IgD-negative memory B cell (primary cell): ENCODE measurements around the gene NBPF1. TPM values are rescaled to one million over a fixed set of nuclear protein-coding genes. Genes with fewer than 3 reads are reported as not detected.

Source experiments
- polyA plus RNA-seq: library from polyadenylated mRNA; unstranded; fragments of 300-500 nt; fragmentation: Illumina TruSeq; gene quantifications from one replicate; pipeline ENCODE4 v1.2.3, GENCODE V29; 2021

The NBPF1 gene
- polyA plus RNA-seq, 1 donor from 2014 or later, result 15.5 TPM

Other genes starting within 250 kb of the NBPF1 start
- gene SZRD1, start 246.3 kb downstream of the NBPF1 start, polyA plus RNA-seq, result 53.4 TPM
- gene SPATA21, start 176.1 kb downstream of the NBPF1 start, polyA plus RNA-seq, result not detected
- gene NECAP2, start 172.8 kb downstream of the NBPF1 start, polyA plus RNA-seq, result 144 TPM
- not detected for gene RNU1-1, start 99.3 kb downstream of the NBPF1 start, polyA plus RNA-seq
- not detected for gene RNU1-3, start 53.4 kb upstream of the NBPF1 start, polyA plus RNA-seq
- not detected for gene RNU1-4, start 127.0 kb upstream of the NBPF1 start, polyA plus RNA-seq